Endothelial cell (in vitro differentiated cells): ENCODE results near the gene DLG1. TPM values are rescaled to one million over a fixed set of nuclear protein-coding genes. Genes with fewer than 3 reads are reported as not detected.

Source experiments
- DNase-seq: peaks from one replicate; pipeline ENCODE4 v3.0.0; 2021; ENCODE audit warnings: low spot score
- H3K27ac Mint-ChIP-seq: one replicate; pipeline ENCODE4 v1.8.0; 2021; ENCODE audit warnings: mixed read lengths, inconsistent platforms; ENCODE audit not compliant: unreplicated experiment
- H3K27me3 Mint-ChIP-seq: one replicate; pipeline ENCODE4 v1.8.0; 2021; ENCODE audit warnings: mild to moderate bottlenecking, moderate library complexity, mixed read lengths, inconsistent platforms; ENCODE audit not compliant: unreplicated experiment
- H3K36me3 Mint-ChIP-seq: one replicate; pipeline ENCODE4 v1.8.0; 2021; ENCODE audit warnings: mild to moderate bottlenecking, low read depth, mixed read lengths, inconsistent platforms; ENCODE audit not compliant: unreplicated experiment
- H3K4me1 Mint-ChIP-seq: one replicate; pipeline ENCODE4 v1.8.0; 2021; ENCODE audit warnings: mild to moderate bottlenecking, mixed read lengths, inconsistent platforms; ENCODE audit not compliant: unreplicated experiment
- H3K4me3 Mint-ChIP-seq: one replicate; pipeline ENCODE4 v1.8.0; 2021; ENCODE audit warnings: mild to moderate bottlenecking, mixed read lengths, inconsistent platforms; ENCODE audit not compliant: unreplicated experiment
- H3K9me3 Mint-ChIP-seq: one replicate; pipeline ENCODE4 v1.8.0; 2021; ENCODE audit warnings: mixed read lengths, inconsistent platforms; ENCODE audit not compliant: unreplicated experiment
- CTCF ChIP-seq: fragments of 200-600 bp; sonication (generic); IDR thresholded peaks from one replicate; pipeline ENCODE4 v1.5.0; 2021; ENCODE audit warnings: antibody characterized with exemption; ENCODE audit not compliant: unreplicated experiment
- total RNA-seq: library from RNA; stranded (reverse); fragmentation: NEBNext Ultra II Directional; extraction: Animal tissue kit (Norgen Biotek cat#: 25700); gene quantifications from one replicate; pipeline ENCODE4 v1.2.1, GENCODE V29; 2021; ENCODE audit not compliant: unreplicated experiment

DLG1 gene
- total RNA-seq, 1 donor from 2014 or later = 75.5 TPM

GRCh38 chr3:197256836-197257444 is 41.5 kb downstream of the DLG1 start:
- H3K27me3 Mint-ChIP-seq = no peaks in the 10 kb centered on the region
- H3K4me3 Mint-ChIP-seq = no peak overlapping the region
- no peaks in the 10 kb centered on the region for H3K36me3 Mint-ChIP-seq
- no peak overlapping the region for H3K27ac Mint-ChIP-seq
- H3K9me3 Mint-ChIP-seq = no peaks in the 10 kb centered on the region
- H3K4me1 Mint-ChIP-seq = peaks cover 9% of the 10 kb centered on the region
- DNase-seq = peak; percentile 24
- TF ChIP-seq CTCF = peak; percentile 87

DNA sequence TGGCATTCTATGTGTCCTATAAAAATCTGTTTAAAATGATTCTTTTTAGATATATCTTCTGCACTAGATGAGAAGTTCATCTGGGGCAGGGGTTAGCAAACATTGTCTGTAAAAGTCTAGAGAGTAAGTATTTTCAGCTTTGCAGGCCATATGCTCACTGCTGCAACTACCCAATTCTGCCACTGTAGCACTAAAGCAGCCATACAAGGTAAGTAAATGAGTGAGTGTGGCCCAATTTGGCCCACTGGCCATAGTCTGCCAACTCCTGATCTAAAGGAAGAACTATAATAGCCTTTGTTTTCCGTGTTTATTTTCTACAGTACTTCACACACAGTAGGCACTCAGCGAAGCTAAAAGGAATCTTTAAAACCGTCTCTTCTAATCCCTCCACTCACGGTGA is 42.3 kb downstream of the DLG1 start:
- TF ChIP-seq CTCF = no peak
- H3K4me3 Mint-ChIP-seq = no peak overlapping the region

GRCh38 chr3:197253238-197253947 is 45.0 kb downstream of the DLG1 start:
- Mint-ChIP-seq H3K4me1 (peaks cover 3% of the 10 kb centered on the region), H3K4me3 (no peak overlapping the region), H3K36me3 (peaks cover 22% of the 10 kb centered on the region), H3K27me3 (no peaks in the 10 kb centered on the region), H3K9me3 (peaks cover 11% of the 10 kb centered on the region), H3K27ac (no peak overlapping the region)
- no peak for DNase-seq
- TF ChIP-seq CTCF = no peak

More for the DNA sequence above, 42.3 kb downstream of the DLG1 start:
- DNase-seq = no peak
- no peaks in the 10 kb centered on the region for H3K36me3 Mint-ChIP-seq
- peaks cover 9% of the 10 kb centered on the region for H3K4me1 Mint-ChIP-seq
- H3K9me3 Mint-ChIP-seq = no peaks in the 10 kb centered on the region
- no peak overlapping the region for H3K27ac Mint-ChIP-seq
- no peaks in the 10 kb centered on the region for H3K27me3 Mint-ChIP-seq

GRCh38 chr3:197249542-197249941 is 48.9 kb downstream of the DLG1 start:
- Mint-ChIP-seq H3K27me3 (peaks cover 5% of the 10 kb centered on the region), H3K9me3 (peaks cover 22% of the 10 kb centered on the region), H3K4me1 (peaks cover 6% of the 10 kb centered on the region), H3K4me3 (no peak overlapping the region), H3K36me3 (peaks cover 48% of the 10 kb centered on the region), H3K27ac (no peak overlapping the region)
- TF ChIP-seq CTCF = no peak
- DNase-seq = no peak

DNA sequence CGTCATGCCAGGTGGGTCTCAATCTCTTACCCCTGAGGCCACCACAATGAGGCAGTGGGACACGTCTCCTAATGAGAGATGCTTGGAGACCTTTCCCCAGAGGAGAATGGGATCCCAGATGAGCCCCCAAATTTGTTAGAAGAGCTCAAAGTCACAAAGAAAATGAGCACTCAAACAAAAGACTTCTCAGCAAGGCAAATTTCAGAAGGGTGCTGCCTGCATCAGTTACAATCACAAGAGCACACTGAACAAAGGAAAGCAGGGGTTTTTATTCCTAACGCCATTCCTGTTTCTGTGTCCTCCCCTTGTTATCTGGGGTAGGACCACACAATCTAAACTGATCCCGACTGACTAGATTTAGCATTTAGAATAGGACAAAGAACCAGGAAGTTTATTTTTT is 50.1 kb downstream of the DLG1 start:
- H3K4me3 Mint-ChIP-seq = peak overlapping the region; percentile 51
- peaks cover 3% of the 10 kb centered on the region for H3K4me1 Mint-ChIP-seq
- peaks cover 5% of the 10 kb centered on the region for H3K27me3 Mint-ChIP-seq
- TF ChIP-seq CTCF = no peak
- DNase-seq = no peak
- H3K9me3 Mint-ChIP-seq = peaks cover 27% of the 10 kb centered on the region
- H3K36me3 Mint-ChIP-seq = peaks cover 60% of the 10 kb centered on the region
- H3K27ac Mint-ChIP-seq = no peak overlapping the region
